ENCODE measurements around the gene OTOP3.
"Not testable (repeated sequence)": the region's sequence is repeated elsewhere in the genome, so short reads cannot be mapped to it uniquely, and the experiment has no call there.

The OTOP3 gene

GRCh38 chr17:74935585-74936469 lies at the start of gene OTOP3:
OTOP3 (plus strand) TSS chr17:74935898; CDS start chr17:74935922, 24 bp downstream.
- no peak for DNase-seq (ENCODE audit: low read depth)

- no peak for DNase-seq (ENCODE audit: low read depth)
Measured at GRCh38 chr17:74888469-74888868, 47.2 kb upstream of the OTOP3 start.

GRCh38 chr17:74890554-74890953 lies 45.1 kb upstream of the OTOP3 start:
- DNase-seq (ENCODE audit: low read depth) = no peak

- no peak for DNase-seq (ENCODE audit: low read depth)
Measured at GRCh38 chr17:74892013-74892841, 43.5 kb upstream of the OTOP3 start.

- no peak for DNase-seq (ENCODE audit: low read depth)
Measured at GRCh38 chr17:74892974-74893911, 42.5 kb upstream of the OTOP3 start, which contains the start of gene FADS6. FADS6 (minus strand) TSS chr17:74893633; CDS start chr17:74893595, 38 bp downstream.

GRCh38 chr17:74893936-74894671 lies 41.6 kb upstream of the OTOP3 start:
- no peak for DNase-seq (ENCODE audit: low read depth)

- no peak for DNase-seq (ENCODE audit: low read depth)
Measured at GRCh38 chr17:74898376-74898946, 37.2 kb upstream of the OTOP3 start.

- DNase-seq (ENCODE audit: low read depth) = no peak
Measured at GRCh38 chr17:74900208-74900607, 35.5 kb upstream of the OTOP3 start.

- no peak for DNase-seq (ENCODE audit: low read depth)
Measured at GRCh38 chr17:74901353-74902135, 34.2 kb upstream of the OTOP3 start.

- no peak for DNase-seq (ENCODE audit: low read depth)
Measured at GRCh38 chr17:74903034-74903433, 32.7 kb upstream of the OTOP3 start.

- DNase-seq (ENCODE audit: low read depth) = no peak
Measured at GRCh38 chr17:74903671-74904070, 32.0 kb upstream of the OTOP3 start.

GRCh38 chr17:74904687-74905409 lies 30.9 kb upstream of the OTOP3 start:
- no peak for DNase-seq (ENCODE audit: low read depth)

- DNase-seq (ENCODE audit: low read depth) = not testable (repeated sequence)
Measured at GRCh38 chr17:74906214-74906793, 29.4 kb upstream of the OTOP3 start.

- no peak for DNase-seq (ENCODE audit: low read depth)
Measured at GRCh38 chr17:74907012-74907411, 28.7 kb upstream of the OTOP3 start.

GRCh38 chr17:74909097-74909496 lies 26.6 kb upstream of the OTOP3 start:
- not testable (repeated sequence) for DNase-seq (ENCODE audit: low read depth)

GRCh38 chr17:74911423-74911822 lies 24.3 kb upstream of the OTOP3 start:
- not testable (repeated sequence) for DNase-seq (ENCODE audit: low read depth)

- DNase-seq (ENCODE audit: low read depth) = no peak
Measured at GRCh38 chr17:74916136-74916850, 19.4 kb upstream of the OTOP3 start.

GRCh38 chr17:74916851-74917199 lies 18.9 kb upstream of the OTOP3 start:
- no peak for DNase-seq (ENCODE audit: low read depth)
